Measurements from ENCODE around the gene MMP24OS. TPM values are rescaled to one million over a fixed set of nuclear protein-coding genes. Genes with fewer than 3 reads are reported as not detected.

Gene MMP24OS
- total RNA-seq, 5 donors from 2014 or later (not counting 1 experiment from before 2014, with no cell fraction given), result 59.5 to 95.5 (median 72.0) TPM

GRCh38 chr20:35302421-35303335 lies 24.8 kb upstream of the MMP24OS start:
- POLR2A ChIA-PET, result interaction anchor here in 1 of 2 donors (0.5 to 0.6 kb wide), 2 partner anchors 17 to 155 kb away, joined by 3 read pairs; partner anchors contain the start of gene EDEM2
- Histone ChIP-seq H3K4me1 (ENCODE audit: control insufficient read depth in 1 of 2, extremely low read depth in 1 of 2, insufficient read depth in 2 of 2, low read length in 2 of 2) (peaks cover 0 to 12% of the 10 kb centered on the region in 2 experiments), H3K36me3 (ENCODE audit: control insufficient read depth in 2 of 2, extremely low read depth in 1 of 2, insufficient read depth in 1 of 2, low read length in 1 of 2) (peaks cover 7 to 14% of the 10 kb centered on the region in 2 donors), H3K9me3 (no peaks in the 10 kb centered on the region), H3K27me3 (replicated peaks in 1 of 2; ENCODE audit: control insufficient read depth in 2 of 2, extremely low read depth in 1 of 2, insufficient read depth in 2 of 2, low read length in 1 of 2) (no peaks in the 10 kb centered on the region), H3K27ac (ENCODE audit: low read length) (no peak overlapping the region), H3K4me3 (ENCODE audit: control insufficient read depth in 1 of 2, extremely low read depth in 1 of 2, low read length in 1 of 2) (no peak overlapping the region)
- H3K4me3 Mint-ChIP-seq, result no peak overlapping the region
- no peak overlapping the region for H3K27ac Mint-ChIP-seq
- CTCF ChIA-PET, result interaction anchor here in 1 of 2 donors (0.6 to 1.6 kb wide), 5 partner anchors 19 to 158 kb away, joined by 3 to 10 read pairs (median 5); partner anchors contain the start of genes EIF6 and UQCC1
- H3K36me3 Mint-ChIP-seq, result no peaks in the 10 kb centered on the region
- H3K27me3 Mint-ChIP-seq, result no peaks in the 10 kb centered on the region
- H3K9me3 Mint-ChIP-seq, result no peaks in the 10 kb centered on the region
- H3K4me1 Mint-ChIP-seq, result peaks cover 5 to 12% (median 12%) of the 10 kb centered on the region in 3 donors
- no peak for DNase-seq
- no peak for ATAC-seq (replicated peaks in 1 of 4)
- WGBS (ENCODE audit: insufficient coverage), result 100% methylated on average over 1 of the region's 6 CpGs

GRCh38 chr20:35301426-35301825 lies 23.5 kb upstream of the MMP24OS start:
- Histone ChIP-seq H3K36me3 (ENCODE audit: control insufficient read depth in 2 of 2, extremely low read depth in 1 of 2, insufficient read depth in 1 of 2, low read length in 1 of 2) (peaks cover 3 to 10% of the 10 kb centered on the region in 2 donors), H3K27ac (ENCODE audit: low read length) (no peak overlapping the region), H3K4me3 (ENCODE audit: control insufficient read depth in 1 of 2, extremely low read depth in 1 of 2, low read length in 1 of 2) (no peak overlapping the region), H3K9me3 (no peaks in the 10 kb centered on the region), H3K4me1 (ENCODE audit: control insufficient read depth in 1 of 2, extremely low read depth in 1 of 2, insufficient read depth in 2 of 2, low read length in 2 of 2) (peaks cover 0 to 10% of the 10 kb centered on the region in 2 experiments), H3K27me3 (replicated peaks in 1 of 2; ENCODE audit: control insufficient read depth in 2 of 2, extremely low read depth in 1 of 2, insufficient read depth in 2 of 2, low read length in 1 of 2) (peaks cover 0 to 1% of the 10 kb centered on the region in 2 experiments)
- WGBS (ENCODE audit: insufficient coverage), result no CpG with 5 or more reads among the region's 2 CpGs
- ChIA-PET POLR2A (no interaction called here), CTCF (interaction anchor here (0.5 to 0.7 kb wide), 4 partner anchors 138 to 485 kb away, joined by 3 to 7 read pairs (median 4); no protein-coding TSS in a partner anchor)
- no peak for DNase-seq
- ATAC-seq (replicated peaks in 1 of 4), result no peak
- Mint-ChIP-seq H3K36me3 (no peaks in the 10 kb centered on the region), H3K4me1 (peaks cover 5 to 12% (median 12%) of the 10 kb centered on the region in 3 donors), H3K27me3 (no peaks in the 10 kb centered on the region), H3K4me3 (no peak overlapping the region), H3K9me3 (no peaks in the 10 kb centered on the region), H3K27ac (no peak overlapping the region)

GRCh38 chr20:35300469-35301262 lies 22.7 kb upstream of the MMP24OS start:
- no peak overlapping the region for H3K27ac ChIP-seq (ENCODE audit: low read length)
- peaks cover 3% of the 10 kb centered on the region in 2 donors for H3K36me3 ChIP-seq (ENCODE audit: control insufficient read depth in 2 of 2, extremely low read depth in 1 of 2, insufficient read depth in 1 of 2, low read length in 1 of 2)
- H3K4me3 ChIP-seq (ENCODE audit: control insufficient read depth in 1 of 2, extremely low read depth in 1 of 2, low read length in 1 of 2), result no peak overlapping the region
- no peaks in the 10 kb centered on the region for H3K36me3 Mint-ChIP-seq
- ATAC-seq (replicated peaks in 1 of 4) (no peak), DNase-seq (no peak)
- peaks cover 5 to 9% (median 8%) of the 10 kb centered on the region in 3 donors for H3K4me1 Mint-ChIP-seq
- no peak overlapping the region for H3K27ac Mint-ChIP-seq
- WGBS (ENCODE audit: insufficient coverage), result no CpG with 5 or more reads among the region's 4 CpGs
- peaks cover 0 to 8% of the 10 kb centered on the region in 2 experiments for H3K27me3 ChIP-seq (replicated peaks in 1 of 2; ENCODE audit: control insufficient read depth in 2 of 2, extremely low read depth in 1 of 2, insufficient read depth in 2 of 2, low read length in 1 of 2)
- no peak overlapping the region for H3K4me3 Mint-ChIP-seq
- H3K4me1 ChIP-seq (ENCODE audit: control insufficient read depth in 1 of 2, extremely low read depth in 1 of 2, insufficient read depth in 2 of 2, low read length in 2 of 2), result peaks cover 0 to 10% of the 10 kb centered on the region in 2 experiments
- H3K27me3 Mint-ChIP-seq, result no peaks in the 10 kb centered on the region
- POLR2A ChIA-PET, result no interaction called here
- CTCF ChIA-PET, result interaction anchor here (0.7 kb wide), 3 partner anchors 38 to 484 kb away, joined by 3 read pairs; no protein-coding TSS in a partner anchor
- H3K9me3 ChIP-seq, result no peaks in the 10 kb centered on the region
- no peaks in the 10 kb centered on the region for H3K9me3 Mint-ChIP-seq

- no peaks in the 10 kb centered on the region for H3K36me3 Mint-ChIP-seq
- Histone ChIP-seq H3K9me3 (no peaks in the 10 kb centered on the region), H3K27me3 (replicated peaks in 1 of 2; ENCODE audit: control insufficient read depth in 2 of 2, extremely low read depth in 1 of 2, insufficient read depth in 2 of 2, low read length in 1 of 2) (peaks cover 0 to 8% of the 10 kb centered on the region in 2 experiments), H3K4me1 (ENCODE audit: control insufficient read depth in 1 of 2, extremely low read depth in 1 of 2, insufficient read depth in 2 of 2, low read length in 2 of 2) (peaks cover 0 to 10% of the 10 kb centered on the region in 2 experiments), H3K27ac (ENCODE audit: low read length) (no peak overlapping the region), H3K36me3 (ENCODE audit: control insufficient read depth in 2 of 2, extremely low read depth in 1 of 2, insufficient read depth in 1 of 2, low read length in 1 of 2) (peaks cover 0 to 3% of the 10 kb centered on the region in 2 donors), H3K4me3 (ENCODE audit: control insufficient read depth in 1 of 2, extremely low read depth in 1 of 2, low read length in 1 of 2) (no peak overlapping the region)
- no peak for ATAC-seq (replicated peaks in 1 of 4)
- DNase-seq, result no peak
- ChIA-PET POLR2A (no interaction called here), CTCF (no interaction called here)
- peaks cover 5 to 6% (median 5%) of the 10 kb centered on the region in 3 donors for H3K4me1 Mint-ChIP-seq
- no peaks in the 10 kb centered on the region for H3K9me3 Mint-ChIP-seq
- peaks cover 0 to 4% of the 10 kb centered on the region in 2 donors for H3K27me3 Mint-ChIP-seq
- WGBS (ENCODE audit: insufficient coverage), result 77% methylated on average over 4 of the region's 4 CpGs
- no peak overlapping the region for H3K4me3 Mint-ChIP-seq
- H3K27ac Mint-ChIP-seq, result no peak overlapping the region
Measured at GRCh38 chr20:35299780-35300179, 21.9 kb upstream of the MMP24OS start.

- H3K36me3 ChIP-seq (ENCODE audit: control insufficient read depth in 2 of 2, extremely low read depth in 1 of 2, insufficient read depth in 1 of 2, low read length in 1 of 2), result peaks cover 0 to 2% of the 10 kb centered on the region in 2 donors
- ChIA-PET POLR2A (no interaction called here), CTCF (interaction anchor here in 1 of 2 donors (0.7 kb wide), 1 partner anchor 57 kb away, joined by 3 read pairs; no protein-coding TSS in a partner anchor)
- H3K27ac ChIP-seq (ENCODE audit: low read length), result no peak overlapping the region
- WGBS (ENCODE audit: insufficient coverage), result 58% methylated on average over 3 of the region's 5 CpGs
- no peaks in the 10 kb centered on the region for H3K4me1 ChIP-seq (ENCODE audit: control insufficient read depth in 1 of 2, extremely low read depth in 1 of 2, insufficient read depth in 2 of 2, low read length in 2 of 2)
- Mint-ChIP-seq H3K4me1 (no peaks in the 10 kb centered on the region), H3K27ac (no peak overlapping the region), H3K9me3 (no peaks in the 10 kb centered on the region), H3K4me3 (no peak overlapping the region), H3K27me3 (peaks cover 4 to 6% of the 10 kb centered on the region in 2 donors), H3K36me3 (no peaks in the 10 kb centered on the region)
- ATAC-seq (replicated peaks in 1 of 4) (no peak), DNase-seq (no peak)
- peaks cover 0 to 20% of the 10 kb centered on the region in 2 experiments for H3K27me3 ChIP-seq (replicated peaks in 1 of 2; ENCODE audit: control insufficient read depth in 2 of 2, extremely low read depth in 1 of 2, insufficient read depth in 2 of 2, low read length in 1 of 2)
- no peak overlapping the region for H3K4me3 ChIP-seq (ENCODE audit: control insufficient read depth in 1 of 2, extremely low read depth in 1 of 2, low read length in 1 of 2)
- no peaks in the 10 kb centered on the region for H3K9me3 ChIP-seq
Measured at GRCh38 chr20:35298264-35298663, 20.3 kb upstream of the MMP24OS start.

GRCh38 chr20:35297740-35298139 lies 19.8 kb upstream of the MMP24OS start:
- CTCF ChIA-PET, result no interaction called here
- no peak for ATAC-seq (replicated peaks in 1 of 4)
- Mint-ChIP-seq H3K27ac (no peak overlapping the region), H3K9me3 (no peaks in the 10 kb centered on the region), H3K4me3 (no peak overlapping the region), H3K4me1 (no peaks in the 10 kb centered on the region), H3K36me3 (no peaks in the 10 kb centered on the region), H3K27me3 (peaks cover 4 to 8% of the 10 kb centered on the region in 2 donors)
- no peaks in the 10 kb centered on the region for H3K36me3 ChIP-seq (ENCODE audit: control insufficient read depth in 2 of 2, extremely low read depth in 1 of 2, insufficient read depth in 1 of 2, low read length in 1 of 2)
- WGBS (ENCODE audit: insufficient coverage), result 86% methylated on average over 14 of the region's 14 CpGs
- H3K27me3 ChIP-seq (replicated peaks in 1 of 2; ENCODE audit: control insufficient read depth in 2 of 2, extremely low read depth in 1 of 2, insufficient read depth in 2 of 2, low read length in 1 of 2), result peaks cover 0 to 25% of the 10 kb centered on the region in 2 experiments
- H3K9me3 ChIP-seq, result no peaks in the 10 kb centered on the region
- POLR2A ChIA-PET, result no interaction called here
- no peaks in the 10 kb centered on the region for H3K4me1 ChIP-seq (ENCODE audit: control insufficient read depth in 1 of 2, extremely low read depth in 1 of 2, insufficient read depth in 2 of 2, low read length in 2 of 2)
- H3K4me3 ChIP-seq (ENCODE audit: control insufficient read depth in 1 of 2, extremely low read depth in 1 of 2, low read length in 1 of 2), result no peak overlapping the region
- DNase-seq, result no peak
- no peak overlapping the region for H3K27ac ChIP-seq (ENCODE audit: low read length)
